NAMALWA (cell line): ENCODE measurements around the gene CCDC187.

ENCODE experiments used
- DNase-seq: peaks from one replicate; pipeline ENCODE4 v3.0.0-alpha.2; 2015; ENCODE audit warnings: low spot score

The CCDC187 gene

DNA sequence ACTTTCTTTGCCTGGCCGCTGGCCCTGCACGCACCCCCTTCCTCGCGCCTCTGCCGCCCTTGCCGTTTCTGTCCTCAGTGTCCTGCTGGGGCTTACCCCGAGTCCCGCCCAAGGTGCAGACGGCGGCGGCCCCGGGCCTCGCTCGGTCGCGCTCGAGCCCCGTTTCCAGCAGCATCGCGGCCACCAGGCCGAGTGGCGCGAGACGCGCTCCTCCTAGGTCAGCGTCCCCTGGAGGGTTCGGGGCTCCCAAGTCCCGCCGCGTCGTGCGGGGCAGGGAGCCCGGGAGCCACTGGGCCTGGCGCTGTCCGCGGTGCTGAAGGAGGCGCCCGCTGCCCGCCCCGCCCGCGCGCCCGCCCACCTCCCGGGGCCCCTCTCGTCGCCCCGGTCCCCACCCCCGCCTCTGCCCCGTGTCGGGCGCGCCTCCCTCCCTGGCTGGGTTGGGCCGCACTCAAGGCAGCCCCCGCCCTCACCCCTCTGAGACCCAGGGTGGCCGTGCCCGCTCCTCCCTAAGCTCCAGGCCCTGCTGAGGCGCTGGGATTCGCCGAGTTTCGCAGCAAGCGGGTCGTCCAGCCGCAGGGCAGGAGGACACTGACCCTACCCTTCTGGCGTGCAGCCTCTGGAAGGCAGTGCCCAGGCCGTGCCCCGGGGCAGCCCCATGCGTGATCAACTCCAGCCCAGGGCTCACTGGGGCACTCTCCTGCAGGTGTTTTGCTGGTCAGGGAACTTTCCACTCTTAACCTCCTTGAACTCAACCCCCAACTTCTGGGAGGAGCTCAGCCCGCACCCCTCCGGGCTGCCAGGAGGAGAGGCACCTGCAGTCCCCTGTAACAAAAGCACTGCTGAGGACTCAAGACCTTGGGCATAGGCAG is 98.8 kb downstream of the CCDC187 start, which contains the start of gene LHX3:
LHX3 (minus strand) TSS at position 291 of the 869 bp plus-strand sequence; CDS start at position 175, 116 bp downstream.
- DNase-seq: no peak

DNA sequence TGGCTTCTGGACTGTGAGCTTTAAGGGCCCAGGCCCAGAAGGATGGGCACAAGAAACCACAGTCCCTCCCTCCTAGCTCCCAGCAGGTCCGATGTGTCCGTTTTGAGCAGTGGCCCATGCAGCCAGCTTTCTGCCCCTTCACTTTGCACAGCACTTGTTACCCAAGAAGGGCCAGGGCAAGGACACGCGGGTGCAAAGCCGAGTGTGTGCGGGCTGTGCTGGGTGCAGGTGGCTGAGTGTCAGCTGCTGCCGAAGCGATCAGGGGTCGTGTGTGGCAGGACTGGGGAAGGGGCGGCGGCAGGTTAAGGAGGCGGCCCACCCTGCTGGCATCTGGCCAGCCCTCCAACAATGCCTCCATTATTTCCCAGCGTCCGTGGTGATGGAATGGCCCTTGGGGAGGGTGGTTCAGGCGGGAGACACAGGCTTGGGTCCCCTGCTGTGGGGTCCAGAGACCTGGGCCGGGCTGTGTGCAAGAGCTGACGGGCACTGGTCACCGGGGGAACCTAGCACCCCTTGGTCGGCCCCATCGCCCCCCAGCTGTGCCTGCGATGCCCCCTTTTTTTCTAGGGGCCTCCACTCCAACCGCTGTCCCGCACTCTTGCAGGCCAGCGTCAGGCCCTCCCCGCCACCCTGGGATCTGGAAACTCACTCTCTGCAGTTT is 99.6 kb downstream of the CCDC187 start:
- DNase-seq: no peak

DNA sequence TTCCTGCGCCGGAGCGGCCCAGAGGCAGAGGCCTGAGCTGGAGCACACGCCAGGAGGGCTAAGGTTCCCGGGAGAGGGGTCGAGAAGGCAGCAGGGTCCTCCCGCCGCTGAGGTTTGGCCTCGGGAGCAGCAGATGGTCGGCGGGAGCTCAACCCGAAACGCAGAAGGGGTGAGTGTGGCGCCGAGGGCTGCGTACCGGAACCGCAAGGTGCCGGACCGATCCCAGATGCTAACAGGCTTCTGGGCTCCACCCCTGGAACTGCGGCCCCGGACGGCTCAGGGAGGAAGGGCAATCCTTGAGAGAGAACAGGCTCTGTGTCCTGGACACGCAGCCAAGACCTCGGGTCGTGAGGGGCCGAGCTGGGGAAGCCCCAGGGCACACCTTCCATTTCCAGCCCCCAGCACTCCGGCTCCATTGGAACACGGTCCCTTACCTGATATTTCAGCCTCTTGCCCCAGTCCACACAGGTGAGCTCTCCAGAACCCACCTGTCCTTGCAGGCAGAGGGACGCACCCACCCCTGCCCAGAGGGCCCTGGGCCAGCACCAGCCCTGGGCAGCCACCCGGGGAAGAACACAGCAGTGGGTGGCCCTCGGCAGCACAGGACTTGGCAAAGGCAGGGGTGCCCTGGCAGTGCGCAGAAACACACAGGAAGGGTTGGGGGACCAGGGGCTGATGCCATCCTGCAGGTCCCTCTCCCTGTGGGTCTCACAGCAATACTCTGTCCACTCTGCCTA is 100.3 kb downstream of the CCDC187 start:
- no peak for DNase-seq

DNA sequence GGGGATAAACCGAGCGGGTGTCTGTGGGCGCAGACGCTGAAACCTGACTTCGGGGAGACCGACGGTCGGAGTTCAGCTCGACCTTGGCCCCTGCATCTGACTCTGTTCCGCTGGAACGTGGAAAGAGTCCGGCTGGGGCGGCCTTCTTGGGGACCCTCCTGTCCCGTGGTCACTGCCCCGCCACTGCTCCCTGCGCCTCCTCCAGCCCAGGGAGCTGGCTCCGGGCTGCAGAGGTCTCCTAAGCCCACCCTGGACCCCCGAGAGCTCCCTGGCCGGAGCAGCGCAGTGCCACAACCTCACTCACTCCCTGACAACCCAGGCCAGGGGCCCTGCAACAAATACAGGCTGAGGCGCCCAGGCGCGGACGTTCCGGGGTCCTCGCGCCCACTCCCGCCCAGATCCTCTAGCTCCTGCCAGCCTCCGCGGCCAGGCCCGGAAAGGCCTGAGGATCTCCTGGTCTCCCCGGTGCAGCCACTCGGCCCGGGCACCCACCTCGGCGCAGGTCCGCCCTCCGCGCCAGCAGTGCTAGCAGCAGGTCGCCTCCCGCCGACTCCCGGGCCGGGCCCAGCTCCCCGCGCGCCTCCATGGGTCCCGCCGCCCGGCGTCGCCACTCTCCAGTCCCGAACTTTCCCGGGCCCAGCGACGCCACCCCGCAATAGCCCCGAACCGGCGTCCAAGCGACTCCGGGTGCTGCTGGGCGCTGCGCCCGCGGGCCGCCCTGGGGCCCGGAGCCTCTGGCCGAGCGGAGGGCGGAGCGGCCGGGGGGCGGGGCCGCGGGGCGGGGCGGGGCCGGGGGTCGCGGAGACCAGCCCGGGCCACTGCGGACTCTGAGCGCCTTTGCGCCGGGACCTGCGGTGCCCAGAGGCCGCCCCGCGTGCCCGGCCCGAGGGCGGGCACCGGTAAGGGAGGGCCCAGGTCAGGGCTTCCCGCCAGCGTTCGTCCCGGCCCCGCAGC is 101.2 kb downstream of the CCDC187 start:
- DNase-seq: no peak

DNA sequence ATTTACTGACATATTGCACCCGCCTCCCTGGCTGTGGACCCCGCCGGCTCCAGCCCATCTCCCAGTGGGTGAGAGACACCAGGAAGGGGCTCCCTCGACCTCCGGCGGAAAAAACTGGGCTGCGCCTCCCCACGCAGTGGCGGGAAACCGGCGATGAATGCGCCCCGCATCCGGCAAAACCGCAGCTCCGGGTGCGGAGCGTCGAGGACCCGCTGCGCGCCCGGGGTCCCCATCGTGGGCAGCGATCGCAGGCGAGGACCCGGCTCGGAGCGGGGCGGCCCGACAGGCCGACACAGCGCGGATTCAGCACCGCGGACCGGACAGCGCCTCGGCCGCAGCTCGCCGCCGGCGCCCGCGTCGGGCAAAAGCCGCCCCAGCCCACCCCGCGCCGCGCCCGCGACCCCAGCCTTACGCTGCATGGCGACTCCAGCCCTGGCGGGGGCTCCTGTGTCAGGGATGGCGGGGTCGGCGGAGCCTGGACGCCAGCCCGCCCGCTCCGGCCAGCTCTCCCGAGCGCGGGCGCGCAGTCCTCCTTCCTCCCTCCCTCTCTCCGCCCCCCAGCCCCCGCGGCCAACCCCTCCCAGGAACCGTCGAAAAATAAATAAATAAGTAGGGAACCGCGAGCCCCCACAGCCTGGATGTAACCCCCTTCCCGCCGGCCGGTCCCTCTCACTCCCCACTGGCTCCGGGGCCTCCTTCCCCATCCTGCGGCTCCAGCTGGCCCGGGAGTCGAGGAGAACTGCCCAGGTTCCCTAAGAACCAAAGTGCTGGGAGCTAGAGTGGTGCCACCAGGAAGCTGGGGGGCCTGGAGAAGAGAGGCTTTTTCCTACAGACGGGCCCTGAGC is 102.1 kb downstream of the CCDC187 start:
- DNase-seq: no peak

DNA sequence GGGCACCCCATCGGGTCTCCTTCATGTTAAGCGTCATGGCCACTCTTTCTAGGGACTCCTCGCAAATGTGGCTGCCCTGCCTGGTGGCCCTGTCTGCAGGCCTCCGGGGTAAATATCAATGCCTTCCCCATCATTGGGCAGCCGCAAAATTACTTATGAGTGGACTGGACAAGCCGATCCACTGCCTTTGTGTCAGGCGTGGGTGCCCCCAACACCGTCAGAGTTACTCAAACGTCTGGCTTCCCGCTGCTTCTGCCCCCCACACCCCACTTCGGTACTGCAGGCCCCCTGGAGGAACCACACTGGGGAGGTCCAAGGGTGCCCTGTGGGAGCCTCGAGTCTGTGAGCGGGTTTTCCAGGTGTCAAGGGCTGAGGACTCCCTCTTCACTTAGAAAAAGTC is 102.7 kb downstream of the CCDC187 start:
- DNase-seq: no peak

DNA sequence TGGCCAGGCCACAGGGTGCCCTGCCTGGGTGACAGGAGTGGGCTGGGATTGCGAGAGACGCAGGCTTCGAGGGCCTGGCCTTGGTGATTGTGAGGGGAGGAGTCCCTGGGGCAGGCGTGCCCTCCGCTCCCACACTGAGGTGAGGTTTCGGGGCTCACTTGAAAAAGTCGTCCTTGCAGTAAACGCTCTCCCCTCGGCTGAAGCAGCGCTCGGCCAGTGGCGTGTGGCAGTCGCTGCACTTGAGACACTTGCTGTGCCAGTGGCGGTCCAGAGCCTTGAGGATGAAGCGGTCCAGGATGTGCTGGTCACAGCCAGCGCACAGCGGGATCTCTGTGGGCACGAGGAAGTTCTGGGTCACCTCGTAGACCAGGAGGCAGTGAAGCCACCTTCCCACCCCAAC is 103.5 kb downstream of the CCDC187 start:
- DNase-seq: no peak
